GM12874 (cell line): ENCODE measurements around the gene BMI1.

ENCODE experiments used
- TF ChIP-seq, protein P1 (sequence below): IDR thresholded peaks from 2 replicates; pipeline ENCODE4 v1.5.1; 2011; ENCODE audit warnings: low read depth, mild to moderate bottlenecking, control low read depth, low read length, moderate library complexity; ENCODE audit not compliant: insufficient read depth

Gene BMI1

DNA sequence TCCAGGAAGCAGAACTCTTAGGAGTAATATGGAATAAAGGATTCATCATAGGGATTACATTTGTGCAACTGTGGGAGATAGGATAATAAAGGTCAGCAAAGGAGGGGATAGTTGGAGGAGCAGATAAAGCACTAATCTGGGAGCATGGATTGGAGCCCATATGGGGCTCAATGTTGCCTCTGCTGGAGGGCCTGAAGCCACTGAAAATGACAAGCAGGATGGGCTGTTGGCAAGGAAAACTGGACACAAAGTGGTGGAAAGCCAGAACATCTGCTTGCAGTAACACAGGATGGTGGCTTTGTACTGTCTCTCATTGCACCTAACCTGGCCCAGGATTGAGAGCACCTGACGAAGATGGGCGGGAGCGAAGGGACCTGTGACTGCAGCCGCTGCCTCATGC is 19.7 kb upstream of the BMI1 start:
- TF ChIP-seq, protein P1, sequence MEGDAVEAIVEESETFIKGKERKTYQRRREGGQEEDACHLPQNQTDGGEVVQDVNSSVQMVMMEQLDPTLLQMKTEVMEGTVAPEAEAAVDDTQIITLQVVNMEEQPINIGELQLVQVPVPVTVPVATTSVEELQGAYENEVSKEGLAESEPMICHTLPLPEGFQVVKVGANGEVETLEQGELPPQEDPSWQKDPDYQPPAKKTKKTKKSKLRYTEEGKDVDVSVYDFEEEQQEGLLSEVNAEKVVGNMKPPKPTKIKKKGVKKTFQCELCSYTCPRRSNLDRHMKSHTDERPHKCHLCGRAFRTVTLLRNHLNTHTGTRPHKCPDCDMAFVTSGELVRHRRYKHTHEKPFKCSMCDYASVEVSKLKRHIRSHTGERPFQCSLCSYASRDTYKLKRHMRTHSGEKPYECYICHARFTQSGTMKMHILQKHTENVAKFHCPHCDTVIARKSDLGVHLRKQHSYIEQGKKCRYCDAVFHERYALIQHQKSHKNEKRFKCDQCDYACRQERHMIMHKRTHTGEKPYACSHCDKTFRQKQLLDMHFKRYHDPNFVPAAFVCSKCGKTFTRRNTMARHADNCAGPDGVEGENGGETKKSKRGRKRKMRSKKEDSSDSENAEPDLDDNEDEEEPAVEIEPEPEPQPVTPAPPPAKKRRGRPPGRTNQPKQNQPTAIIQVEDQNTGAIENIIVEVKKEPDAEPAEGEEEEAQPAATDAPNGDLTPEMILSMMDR: no peak

DNA sequence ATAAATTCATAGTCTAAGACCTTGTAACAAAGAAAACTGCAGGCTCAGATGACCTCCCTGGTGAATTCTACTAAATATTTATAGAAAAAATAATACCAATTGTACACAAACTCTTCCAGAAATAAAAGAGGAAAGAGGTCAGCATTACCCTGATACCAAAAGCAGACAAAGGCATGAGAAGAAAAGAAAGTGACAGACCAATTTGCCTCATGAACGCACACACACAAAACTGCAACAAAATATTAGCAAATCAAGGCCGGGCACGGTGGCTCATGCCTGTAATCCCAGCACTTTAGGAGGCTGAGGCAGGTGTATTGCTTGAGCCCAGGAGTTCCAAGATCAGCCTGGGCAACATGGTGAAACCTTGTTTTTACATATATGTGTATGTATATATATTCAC is 17.4 kb upstream of the BMI1 start:
- TF ChIP-seq, protein P1: no peak

DNA sequence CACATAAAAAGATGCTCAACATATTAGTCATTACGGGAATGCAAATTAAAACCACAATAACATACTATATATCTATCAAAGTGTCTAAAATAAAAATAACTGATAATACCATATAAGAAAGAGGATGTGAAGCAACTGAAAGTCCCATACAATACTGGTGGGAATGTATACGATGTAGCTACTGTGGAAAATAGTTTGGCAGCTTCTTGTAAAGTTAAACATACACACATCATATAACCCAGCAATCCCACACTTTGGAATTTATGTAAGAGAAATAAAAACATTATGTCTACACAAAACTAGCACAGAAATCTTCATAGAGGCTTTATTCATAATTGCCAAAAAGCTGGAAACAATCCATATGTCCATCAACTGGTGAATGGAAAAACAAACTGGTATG is 15.2 kb upstream of the BMI1 start:
- TF ChIP-seq, protein P1: no peak

DNA sequence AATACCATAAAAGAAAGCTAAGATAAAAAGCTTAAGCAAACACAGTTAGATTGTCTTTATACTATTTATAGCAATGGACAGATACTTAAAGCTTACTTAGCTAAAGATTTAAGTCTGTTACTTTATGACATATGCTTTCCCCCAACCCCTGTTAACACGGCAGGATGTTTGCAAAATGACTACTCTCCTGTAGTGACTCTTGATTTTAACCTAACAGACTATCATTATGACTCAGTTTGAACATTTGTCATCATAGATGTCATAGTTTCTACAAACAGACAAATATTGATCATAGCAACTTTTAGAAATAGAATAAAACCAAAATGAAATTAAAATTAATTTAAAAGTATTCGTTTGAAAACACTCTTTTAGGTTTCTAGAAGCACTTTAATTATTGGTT is 12.5 kb upstream of the BMI1 start:
- TF ChIP-seq, protein P1: no peak

DNA sequence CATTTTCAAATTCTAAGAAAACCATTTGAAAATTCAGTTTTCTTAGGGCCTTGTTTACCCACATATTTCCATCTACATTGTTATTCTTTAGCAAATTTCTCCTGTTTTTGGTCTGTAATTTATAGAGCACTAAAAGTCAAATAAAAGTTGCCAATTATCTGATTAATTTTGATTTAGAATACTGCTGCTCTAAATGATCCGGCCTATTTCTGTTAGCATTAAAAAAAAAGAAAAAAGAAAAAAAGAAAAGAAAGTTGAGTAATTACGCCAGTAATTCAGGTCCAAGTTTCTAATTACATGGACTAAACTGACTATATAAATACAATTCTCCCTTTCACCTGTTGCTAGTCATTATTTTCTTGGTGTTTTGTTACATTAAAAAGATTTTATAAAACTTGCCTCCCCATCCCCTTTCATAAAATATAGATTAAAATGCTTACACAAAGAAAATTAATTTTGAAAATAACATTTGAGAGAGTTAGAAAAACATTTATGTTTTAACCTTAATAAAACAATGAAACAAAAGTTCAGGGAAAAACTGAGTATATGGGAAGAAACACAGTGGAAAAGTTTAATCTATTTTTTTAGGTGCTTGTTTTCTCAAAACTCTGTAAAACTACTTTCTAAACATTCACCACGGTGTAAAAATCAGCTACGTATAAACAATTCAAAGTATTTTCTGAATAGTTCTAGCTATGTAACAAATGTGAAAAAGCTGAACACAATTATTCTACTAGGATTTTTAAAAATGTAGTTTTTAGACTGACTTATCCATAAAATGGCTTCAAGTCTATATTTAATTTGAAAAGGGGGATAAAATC is 11.5 kb upstream of the BMI1 start:
- TF ChIP-seq, protein P1: no peak

DNA sequence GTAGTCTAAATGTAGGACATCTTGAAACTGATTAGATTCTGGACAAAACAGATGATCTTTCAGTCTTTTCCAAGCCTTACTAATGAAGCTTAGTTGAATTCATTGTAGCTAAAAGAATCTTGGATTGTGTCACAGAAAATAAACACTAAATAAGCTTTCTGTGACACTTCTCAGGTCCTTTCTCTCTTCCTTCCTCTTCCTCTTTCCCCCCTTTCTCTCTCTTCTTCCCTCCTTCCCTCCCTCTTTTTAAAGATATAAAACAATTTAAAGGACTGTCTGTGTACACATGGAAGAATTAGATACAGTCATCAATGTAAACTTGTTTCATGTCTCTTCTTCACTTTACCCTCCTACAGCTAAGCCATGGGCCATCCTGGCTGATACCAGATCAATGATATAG is 10.0 kb upstream of the BMI1 start:
- TF ChIP-seq, protein P1: no peak

DNA sequence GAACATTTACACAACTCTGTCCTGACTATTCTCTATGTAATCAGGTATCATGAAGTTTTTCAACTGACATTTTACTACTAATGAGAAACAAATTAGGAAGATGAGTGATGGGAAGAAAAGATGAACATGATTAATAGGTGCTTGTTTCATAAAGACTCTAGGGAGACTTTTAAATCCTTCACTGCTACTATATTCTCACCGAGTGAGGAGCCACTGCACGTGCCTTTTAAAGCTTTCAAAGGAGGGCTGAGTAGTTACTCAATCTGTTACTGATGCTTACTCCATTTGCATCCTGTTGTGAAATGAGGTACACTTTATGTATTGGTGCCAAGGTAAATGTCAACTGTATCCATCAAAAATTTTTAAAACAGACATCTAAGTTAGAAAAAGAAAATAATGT is 6.0 kb upstream of the BMI1 start:
- TF ChIP-seq, protein P1: no peak
